H1 (cell line): ENCODE measurements around the gene TEN1. TPM values are rescaled to one million over a fixed set of nuclear protein-coding genes. Genes with fewer than 3 reads are reported as not detected.

Experiments
- CTCF ChIA-PET: fragments of 300-600 bp; sonication (Branson Sonifier 250); formaldehyde crosslinking; loops from one replicate; lab custom pipeline; 2021; ENCODE audit not compliant: partially characterized antibody; lab: Charles Lee
- POLR2A ChIA-PET: fragments of 300-600 bp; sonication (Branson Sonifier 250); formaldehyde crosslinking; loops from one replicate; lab custom pipeline; 2021; ENCODE audit warnings: inconsistent platforms; ENCODE audit not compliant: partially characterized antibody; lab: Charles Lee
- DNase-seq, 2 experiments: peaks; one replicate each; pipeline versions ENCODE4 v3.0.0 to v3.0.0-alpha.2; 2010 to 2022; ENCODE audit warnings: low spot score in 2 of 2, low read depth in 1 of 2, mixed read lengths in 1 of 2
- FAIRE-seq: peaks from 2 replicates; lab custom pipeline; 2011; peaks lifted over from hg19 to GRCh38; lab: Jason Lieb, UNC
- H2AFZ ChIP-seq: 2 replicates; pipeline ENCODE4 v1.8.1; 2012; ENCODE audit warnings: low read length, inconsistent platforms
- H2AK5ac ChIP-seq: 2 replicates; pipeline ENCODE4 v1.6.1; 2013; ENCODE audit warnings: low read depth, low read length
- H2BK120ac ChIP-seq: replicated peaks from 2 replicates; pipeline ENCODE3; 2013; ENCODE audit warnings: low read depth, low read length, inconsistent platforms
- H2BK12ac ChIP-seq: 2 replicates; pipeline ENCODE4 v1.6.1; 2013; ENCODE audit warnings: low read depth, low read length
- H2BK15ac ChIP-seq: 2 replicates; pipeline ENCODE4 v1.6.1; 2013; ENCODE audit warnings: low read length
- H2BK20ac ChIP-seq: 2 replicates; pipeline ENCODE4 v1.6.1; 2013; ENCODE audit warnings: low read length
- H2BK5ac ChIP-seq: 2 replicates; pipeline ENCODE4 v1.6.1; 2013; ENCODE audit warnings: low read depth, low read length
- H3K14ac ChIP-seq: 2 replicates; pipeline ENCODE4 v1.6.1; 2013; ENCODE audit warnings: inconsistent platforms; ENCODE audit not compliant: insufficient read length
- H3K18ac ChIP-seq: 2 replicates; pipeline ENCODE4 v1.6.1; 2013; ENCODE audit warnings: low read length; ENCODE audit errors: extremely low read depth
- H3K23ac ChIP-seq: 2 replicates; pipeline ENCODE4 v1.6.1; 2013; ENCODE audit warnings: inconsistent platforms; ENCODE audit not compliant: insufficient read length
- H3K23me2 ChIP-seq: 2 replicates; pipeline ENCODE4 v1.6.1; 2013; ENCODE audit warnings: low read depth, low read length
- H3K27ac ChIP-seq: 2 replicates; pipeline ENCODE4 v1.6.1; 2011; ENCODE audit warnings: low read depth, low read length, inconsistent platforms
- H3K27me3 ChIP-seq, 4 experiments: replicated peaks in 1 of 4; 1 replicate in 1 of 4; 2 replicates in 3 of 4; pipeline versions ENCODE4 v1.6.1 to v1.8.1; 2011 to 2013; ENCODE audit warnings: low read length in 3 of 4, mild to moderate bottlenecking in 3 of 4, inconsistent platforms in 2 of 4, mixed read lengths in 2 of 4, moderate library complexity in 1 of 4; ENCODE audit not compliant: control insufficient read depth in 3 of 4, insufficient read depth in 3 of 4; ENCODE audit errors: extremely low read depth in 1 of 4
- H3K36me3 ChIP-seq, 4 experiments: 2 replicates each; pipeline versions ENCODE4 v1.6.1 to v1.8.1; 2011 to 2013; ENCODE audit warnings: mild to moderate bottlenecking in 4 of 4, low read length in 3 of 4, moderate library complexity in 2 of 4, control low read depth in 1 of 4, inconsistent platforms in 1 of 4; ENCODE audit not compliant: insufficient read depth in 4 of 4, control insufficient read depth in 2 of 4
- H3K4ac ChIP-seq: replicated peaks from 2 replicates; pipeline ENCODE3; 2013; ENCODE audit warnings: low read length, low read depth, mixed read lengths, inconsistent platforms; ENCODE audit not compliant: insufficient read length
- H3K4me1 ChIP-seq, 4 experiments: replicated peaks in 1 of 4; 1 replicate in 1 of 4; 2 replicates in 3 of 4; pipeline versions ENCODE4 v1.6.1 to v1.8.1; 2011 to 2013; ENCODE audit warnings: low read length in 3 of 4, inconsistent platforms in 2 of 4, mixed read lengths in 1 of 4; ENCODE audit not compliant: insufficient read depth in 4 of 4, control insufficient read depth in 3 of 4
- H3K4me2 ChIP-seq, 2 experiments: 2 replicates each; pipeline versions ENCODE4 v1.6.1 to v1.8.1; 2011 to 2013; ENCODE audit warnings: low read depth in 2 of 2, low read length in 2 of 2, control low read depth in 1 of 2, inconsistent platforms in 1 of 2, mild to moderate bottlenecking in 1 of 2; ENCODE audit not compliant: insufficient read depth in 1 of 2
- H3K4me3 ChIP-seq, 4 experiments: fragments of 200-600, 300-600 bp in 1 of 4; sonication (generic), shearing (Covaris generic), sonication (Bioruptor Twin) in 1 of 4; 2 replicates each; pipeline versions ENCODE4 v1.5.1 to v1.8.1; 2011 to 2016; ENCODE audit warnings: low read length in 4 of 4, low read depth in 3 of 4, control low read depth in 2 of 4, inconsistent platforms in 2 of 4, mild to moderate bottlenecking in 2 of 4, mixed read lengths in 1 of 4, moderate library complexity in 1 of 4; ENCODE audit not compliant: insufficient read depth in 2 of 4; ENCODE audit errors: extremely low read depth in 1 of 4
- H3K56ac ChIP-seq: replicated peaks from 2 replicates; pipeline ENCODE3; 2013; ENCODE audit warnings: low read depth, mild to moderate bottlenecking, mixed read lengths, low read length, inconsistent platforms; ENCODE audit not compliant: insufficient read length
- H3K79me1 ChIP-seq: 2 replicates; pipeline ENCODE4 v1.6.1; 2013; ENCODE audit warnings: low read depth, low read length, control low read depth
- H3K79me2 ChIP-seq, 2 experiments: 2 replicates each; pipeline versions ENCODE4 v1.6.1 to v1.8.1; 2012 to 2013; ENCODE audit warnings: low read length in 2 of 2, mild to moderate bottlenecking in 2 of 2, inconsistent platforms in 1 of 2; ENCODE audit not compliant: insufficient read depth in 2 of 2, control insufficient read depth in 1 of 2
- H3K9ac ChIP-seq, 4 experiments: replicated peaks in 1 of 4; 1 replicate in 1 of 4; 2 replicates in 3 of 4; pipeline versions ENCODE4 v1.6.1 to v1.8.1; 2011 to 2013; ENCODE audit warnings: low read depth in 3 of 4, low read length in 3 of 4, control low read depth in 2 of 4, mild to moderate bottlenecking in 2 of 4, moderate library complexity in 2 of 4, inconsistent platforms in 1 of 4; ENCODE audit errors: extremely low read depth in 1 of 4
- H3K9me3 ChIP-seq, 2 experiments: 2 replicates each; pipeline versions ENCODE4 v1.6.1 to v1.8.1; 2012 to 2013; ENCODE audit warnings: mild to moderate bottlenecking in 2 of 2, moderate library complexity in 2 of 2, control low read depth in 1 of 2, inconsistent platforms in 1 of 2, low read depth in 1 of 2, low read length in 1 of 2, mixed read lengths in 1 of 2; ENCODE audit not compliant: insufficient read depth in 2 of 2
- H4K20me1 ChIP-seq, 2 experiments: replicated peaks in 1 of 2; 2 replicates each; pipeline versions ENCODE3 to v1.8.1; 2011 to 2013; ENCODE audit warnings: inconsistent platforms in 2 of 2, low read length in 2 of 2, mild to moderate bottlenecking in 1 of 2; ENCODE audit not compliant: insufficient read depth in 2 of 2, control insufficient read depth in 1 of 2
- H4K5ac ChIP-seq: 2 replicates; pipeline ENCODE4 v1.6.1; 2013; ENCODE audit warnings: low read length, low read depth, mixed read lengths, inconsistent platforms; ENCODE audit not compliant: insufficient read length
- H4K8ac ChIP-seq: 2 replicates; pipeline ENCODE4 v1.8.0; 2013; ENCODE audit warnings: mild to moderate bottlenecking, moderate library complexity, low read length, inconsistent platforms; ENCODE audit not compliant: insufficient read depth; ENCODE audit errors: extremely low read depth
- H4K91ac ChIP-seq: replicated peaks from 2 replicates; pipeline ENCODE3; 2013; ENCODE audit warnings: low read length, mixed read lengths, inconsistent platforms; ENCODE audit not compliant: insufficient read length
- TBP ChIP-seq: IDR thresholded peaks from 2 replicates; pipeline ENCODE4 v1.6.1; 2011; ENCODE audit warnings: low read depth, low read length, improper control_type of control experiment
- WGBS, 2 experiments: shearing (Covaris generic) in 1 of 2; methylation state at CpG; one replicate each; pipeline versions ENCODE4 v1.1.6 to v1.1.7; 2013 to 2015; ENCODE audit warnings: low lambda C conversion rate in 2 of 2, mixed read lengths in 2 of 2, inconsistent platforms in 1 of 2, low coverage in 1 of 2, missing lambda C conversion rate in 1 of 2; ENCODE audit not compliant: insufficient replicate concordance in 2 of 2, insufficient coverage in 1 of 2, insufficient read length in 1 of 2; ENCODE audit errors: extremely low coverage in 1 of 2, missing lambda C conversion rate in 1 of 2; 5-methylcytosine and 5-hydroxymethylcytosine counted together
- polyA plus RNA-seq, 7 experiments: library from polyadenylated mRNA; depleted of rRNA in 3 of 7; stranded (reverse) in 5 of 7; unstranded in 2 of 7; fragments of >200 nt in 5 of 7; fragments of 200-250 nt in 2 of 7; gene quantifications; 1 replicate in 5 of 7; 2 replicates in 1 of 7; 4 replicates in 1 of 7; pipeline versions ENCODE4 v1.2.1 to v1.2.3, GENCODE V29; 2011 to 2013; ENCODE audit warnings: missing spikeins in 2 of 7, mixed read lengths in 2 of 7
- total RNA-seq: library from RNA; stranded (reverse); fragmentation: NEBNext Ultra II Directional; extraction: Animal tissue kit (Norgen Biotek cat#: 25700); gene quantifications from 2 replicates; pipeline ENCODE4 v1.2.1, GENCODE V29; 2021

The TEN1 gene
- total and polyA plus RNA-seq, 2 of the 8 experiments (the other 6 are each of a cell fraction or from before 2014, with no cell fraction given), result 15.9 to 18.7 TPM

DNA sequence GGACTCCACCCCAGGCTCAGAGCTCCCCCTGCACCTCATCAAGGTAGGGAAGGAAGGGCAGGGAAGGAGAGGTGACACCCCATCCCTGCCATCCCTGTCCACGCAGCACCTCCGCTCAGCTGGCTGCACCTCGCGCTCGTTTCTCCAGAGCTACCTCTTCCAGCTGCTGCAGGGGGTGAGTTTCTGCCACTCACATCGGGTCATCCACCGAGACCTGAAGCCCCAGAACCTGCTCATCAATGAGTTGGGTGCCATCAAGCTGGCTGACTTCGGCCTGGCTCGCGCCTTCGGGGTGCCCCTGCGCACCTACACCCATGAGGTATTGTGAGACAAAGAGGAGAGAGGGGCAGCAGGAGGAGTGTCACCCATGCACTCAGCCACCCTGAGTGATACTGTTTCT is 23.1 kb downstream of the TEN1 start:
- FAIRE-seq (no peak), DNase-seq (no peak)
- H2BK20ac ChIP-seq, result no peak overlapping the region
- H2AK5ac ChIP-seq, result no peak overlapping the region
- H4K91ac ChIP-seq, result no peak overlapping the region
- H3K27me3 ChIP-seq, result no peaks in the 10 kb centered on the region
- H2AFZ ChIP-seq, result no peak overlapping the region
- H3K79me2 ChIP-seq, result no peaks in the 10 kb centered on the region
- H3K4me2 ChIP-seq, result no peak overlapping the region
- no peaks in the 10 kb centered on the region for H3K79me1 ChIP-seq
- ChIA-PET CTCF (interaction anchor here (0.7 to 32.0 kb wide), 10 partner anchors 10 to 181 kb away, joined by 3 to 885 read pairs (median 10); partner anchors contain the start of genes EVPL, MRPL38, TRIM47 and TRIM65), POLR2A (interaction anchor here (1.3 kb wide), 1 partner anchor 78 kb away, joined by 5 read pairs; no protein-coding TSS in a partner anchor)
- no peak overlapping the region for H3K14ac ChIP-seq
- H2BK12ac ChIP-seq, result no peak overlapping the region
- no peaks in the 10 kb centered on the region for H3K23me2 ChIP-seq
- no peaks in the 10 kb centered on the region for H3K9me3 ChIP-seq
- 96% methylated on average over 12 of the region's 12 CpGs; no CpG with 5 or more reads in 1 of the 2 experiments for WGBS, 2 experiments
- no peak overlapping the region for H3K23ac ChIP-seq
- no peak overlapping the region for H4K5ac ChIP-seq
- TF ChIP-seq TBP, result no peak
- H3K4me1 ChIP-seq, result no peaks in the 10 kb centered on the region; a peak in 2 of 7 replicates
- no peak overlapping the region for H3K27ac ChIP-seq
- no peak overlapping the region for H3K9ac ChIP-seq
- no peak overlapping the region; the same call in 1 of the 2 replicates for H2BK5ac ChIP-seq
- H4K8ac ChIP-seq, result no peak overlapping the region
- no peaks in the 10 kb centered on the region for H4K20me1 ChIP-seq
- H3K56ac ChIP-seq, result no peak overlapping the region
- no peak overlapping the region for H2BK120ac ChIP-seq
- H3K4ac ChIP-seq, result no peak overlapping the region
- no peak overlapping the region for H3K18ac ChIP-seq
- no peaks in the 10 kb centered on the region; a peak in 2 of 8 replicates for H3K36me3 ChIP-seq
- H3K4me3 ChIP-seq, result no peak overlapping the region
- no peak overlapping the region for H2BK15ac ChIP-seq
